Astrocyte (in vitro differentiated cells and primary cell): ENCODE data around the gene USP50. TPM values are rescaled to one million over a fixed set of nuclear protein-coding genes. Genes with fewer than 3 reads are reported as not detected.

Experiments
- DNase-seq: peaks from one replicate; pipeline ENCODE4 v3.0.0-alpha.2; 2010; ENCODE audit warnings: low read depth
- FAIRE-seq: peaks from 2 replicates; lab custom pipeline; 2011; peaks lifted over from hg19 to GRCh38; lab: Jason Lieb, UNC
- H2AFZ ChIP-seq: 2 replicates; pipeline ENCODE4 v1.6.0; 2012; ENCODE audit warnings: low read depth, low read length, inconsistent platforms
- H3K27ac ChIP-seq: 2 replicates; pipeline ENCODE4 v1.5.1; 2011; ENCODE audit warnings: low read depth, low read length, inconsistent platforms
- H3K27me3 ChIP-seq: 2 replicates; pipeline ENCODE4 v1.6.0; 2011; ENCODE audit warnings: low read length, inconsistent platforms; ENCODE audit not compliant: insufficient read depth
- H3K36me3 ChIP-seq: 2 replicates; pipeline ENCODE4 v1.5.1; 2011; ENCODE audit warnings: low read length, inconsistent platforms; ENCODE audit not compliant: insufficient read depth
- H3K4me1 ChIP-seq: 2 replicates; pipeline ENCODE4 v1.5.1; 2011; ENCODE audit warnings: low read length, inconsistent platforms; ENCODE audit not compliant: insufficient read depth
- H3K4me2 ChIP-seq: 2 replicates; pipeline ENCODE4 v1.6.0; 2012; ENCODE audit warnings: low read length, inconsistent platforms
- H3K4me3 ChIP-seq: 2 replicates; pipeline ENCODE4 v1.5.1; 2011; ENCODE audit warnings: low read depth, mild to moderate bottlenecking, low read length, inconsistent platforms; ENCODE audit not compliant: insufficient read depth
- H3K79me2 ChIP-seq: 2 replicates; pipeline ENCODE4 v1.6.0; 2012; ENCODE audit warnings: mild to moderate bottlenecking, low read length, inconsistent platforms; ENCODE audit not compliant: insufficient read depth
- H3K9ac ChIP-seq: 2 replicates; pipeline ENCODE4 v1.6.0; 2012; ENCODE audit warnings: mild to moderate bottlenecking, low read length, inconsistent platforms
- H3K9me3 ChIP-seq: 2 replicates; pipeline ENCODE4 v1.5.1; 2012; ENCODE audit warnings: low read depth, mild to moderate bottlenecking, low read length, inconsistent platforms; ENCODE audit not compliant: insufficient read depth
- H4K20me1 ChIP-seq: 2 replicates; pipeline ENCODE4 v1.6.0; 2012; ENCODE audit warnings: low read length, inconsistent platforms; ENCODE audit not compliant: insufficient read depth
- H3K27ac Mint-ChIP-seq: one replicate; pipeline ENCODE4 v1.8.0; 2021; ENCODE audit warnings: mild to moderate bottlenecking, mixed read lengths; ENCODE audit not compliant: unreplicated experiment
- H3K27me3 Mint-ChIP-seq: one replicate; pipeline ENCODE4 v1.8.0; 2021; ENCODE audit warnings: low read depth, mixed read lengths; ENCODE audit not compliant: unreplicated experiment
- H3K36me3 Mint-ChIP-seq: one replicate; pipeline ENCODE4 v1.8.0; 2021; ENCODE audit warnings: low read depth, mixed read lengths; ENCODE audit not compliant: unreplicated experiment
- H3K4me1 Mint-ChIP-seq: one replicate; pipeline ENCODE4 v1.8.0; 2021; ENCODE audit warnings: low read depth, mixed read lengths; ENCODE audit not compliant: unreplicated experiment
- H3K4me3 Mint-ChIP-seq: one replicate; pipeline ENCODE4 v1.8.0; 2021; ENCODE audit warnings: mild to moderate bottlenecking, moderate library complexity, mixed read lengths; ENCODE audit not compliant: unreplicated experiment
- H3K9me3 Mint-ChIP-seq: one replicate; pipeline ENCODE4 v1.8.0; 2021; ENCODE audit warnings: mild to moderate bottlenecking, mixed read lengths; ENCODE audit not compliant: unreplicated experiment
- EZH2 ChIP-seq: IDR thresholded peaks from 2 replicates; pipeline ENCODE4 v1.6.1; 2012; ENCODE audit warnings: mild to moderate bottlenecking, low read length, inconsistent platforms; ENCODE audit not compliant: insufficient read depth
- total RNA-seq: library from RNA; stranded (reverse); gene quantifications from 2 replicates; pipeline ENCODE4 v1.2.1, GENCODE V29; 2021
- TF ChIP-seq, protein P1 (sequence below): IDR thresholded peaks from 2 replicates; pipeline ENCODE4 v1.5.1; 2011; ENCODE audit warnings: low read depth, mild to moderate bottlenecking, inconsistent platforms, low read length, moderate library complexity; ENCODE audit not compliant: insufficient read depth

USP50 gene
- total RNA-seq, 1 donor from 2014 or later = 0.34 TPM

DNA sequence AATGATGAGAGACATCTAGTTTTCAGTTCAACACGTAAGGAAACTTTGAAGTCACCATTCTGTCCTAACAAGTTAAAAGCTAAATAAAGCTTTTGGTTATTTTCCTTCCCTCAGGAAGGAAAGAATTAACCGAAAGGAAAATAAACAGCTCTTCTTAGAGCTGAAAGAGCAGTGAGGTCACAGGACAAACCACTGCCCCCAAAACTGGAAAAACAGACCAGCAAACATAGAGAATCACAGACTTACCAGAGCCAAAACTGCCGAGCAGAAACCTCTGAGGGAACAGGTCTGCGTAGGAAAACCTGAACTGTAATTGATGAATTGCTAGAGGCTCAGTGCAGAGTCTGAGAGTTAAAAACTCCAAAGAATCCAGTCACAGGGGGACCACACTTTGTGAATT, 14.7 kb downstream of the USP50 start:
- no peak for DNase-seq

DNA sequence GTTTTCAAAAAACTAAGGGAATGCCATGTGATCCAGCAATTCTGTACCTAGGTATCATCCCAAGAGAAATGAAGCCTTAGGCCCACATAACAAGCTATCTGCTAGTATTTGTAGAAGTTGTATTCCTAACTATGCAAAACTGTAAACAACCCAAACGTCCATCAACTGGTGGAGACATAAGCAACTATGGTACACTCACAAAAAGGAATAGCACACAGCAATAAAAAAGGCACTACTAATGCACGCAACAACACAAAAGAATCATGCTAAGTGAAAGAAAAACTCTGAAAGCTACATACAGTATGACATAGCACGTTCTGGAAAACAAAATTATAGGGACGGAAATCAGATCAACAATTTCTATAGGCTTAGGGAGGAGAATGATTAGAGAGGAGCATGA, 15.3 kb downstream of the USP50 start:
- no peak overlapping the region for H3K4me2 ChIP-seq
- FAIRE-seq (no peak), DNase-seq (no peak)
- H3K27me3 Mint-ChIP-seq = no peaks in the 10 kb centered on the region
- H3K4me1 ChIP-seq = no peaks in the 10 kb centered on the region
- no peaks in the 10 kb centered on the region for H4K20me1 ChIP-seq
- no peak overlapping the region for H2AFZ ChIP-seq
- H3K9me3 ChIP-seq = no peaks in the 10 kb centered on the region
- TF ChIP-seq EZH2 = no peak
- TF ChIP-seq, protein P1, sequence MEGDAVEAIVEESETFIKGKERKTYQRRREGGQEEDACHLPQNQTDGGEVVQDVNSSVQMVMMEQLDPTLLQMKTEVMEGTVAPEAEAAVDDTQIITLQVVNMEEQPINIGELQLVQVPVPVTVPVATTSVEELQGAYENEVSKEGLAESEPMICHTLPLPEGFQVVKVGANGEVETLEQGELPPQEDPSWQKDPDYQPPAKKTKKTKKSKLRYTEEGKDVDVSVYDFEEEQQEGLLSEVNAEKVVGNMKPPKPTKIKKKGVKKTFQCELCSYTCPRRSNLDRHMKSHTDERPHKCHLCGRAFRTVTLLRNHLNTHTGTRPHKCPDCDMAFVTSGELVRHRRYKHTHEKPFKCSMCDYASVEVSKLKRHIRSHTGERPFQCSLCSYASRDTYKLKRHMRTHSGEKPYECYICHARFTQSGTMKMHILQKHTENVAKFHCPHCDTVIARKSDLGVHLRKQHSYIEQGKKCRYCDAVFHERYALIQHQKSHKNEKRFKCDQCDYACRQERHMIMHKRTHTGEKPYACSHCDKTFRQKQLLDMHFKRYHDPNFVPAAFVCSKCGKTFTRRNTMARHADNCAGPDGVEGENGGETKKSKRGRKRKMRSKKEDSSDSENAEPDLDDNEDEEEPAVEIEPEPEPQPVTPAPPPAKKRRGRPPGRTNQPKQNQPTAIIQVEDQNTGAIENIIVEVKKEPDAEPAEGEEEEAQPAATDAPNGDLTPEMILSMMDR = no peak
- H3K27ac Mint-ChIP-seq = no peak overlapping the region
- H3K36me3 ChIP-seq = no peaks in the 10 kb centered on the region
- no peaks in the 10 kb centered on the region for H3K36me3 Mint-ChIP-seq
- no peak overlapping the region for H3K9ac ChIP-seq
- no peaks in the 10 kb centered on the region for H3K79me2 ChIP-seq
- H3K4me1 Mint-ChIP-seq = no peaks in the 10 kb centered on the region
- H3K27ac ChIP-seq = no peak overlapping the region
- H3K4me3 Mint-ChIP-seq = no peak overlapping the region
- H3K27me3 ChIP-seq = no peaks in the 10 kb centered on the region
- no peaks in the 10 kb centered on the region for H3K9me3 Mint-ChIP-seq
- no peak overlapping the region for H3K4me3 ChIP-seq

More for the DNA sequence above, 14.7 kb downstream of the USP50 start:
- Mint-ChIP-seq H3K27me3 (no peaks in the 10 kb centered on the region), H3K36me3 (no peaks in the 10 kb centered on the region), H3K9me3 (no peaks in the 10 kb centered on the region), H3K4me3 (no peak overlapping the region), H3K27ac (no peak overlapping the region), H3K4me1 (no peaks in the 10 kb centered on the region)
- Histone ChIP-seq H3K27ac (no peak overlapping the region), H3K36me3 (no peaks in the 10 kb centered on the region), H3K79me2 (no peaks in the 10 kb centered on the region), H3K9ac (no peak overlapping the region), H3K4me2 (no peak overlapping the region), H3K27me3 (no peaks in the 10 kb centered on the region), H3K4me3 (no peak overlapping the region), H2AFZ (no peak overlapping the region), H4K20me1 (no peaks in the 10 kb centered on the region), H3K4me1 (no peaks in the 10 kb centered on the region), H3K9me3 (no peaks in the 10 kb centered on the region)
- FAIRE-seq = no peak
- TF ChIP-seq EZH2 = no peak
- TF ChIP-seq, protein P1 = no peak

DNA sequence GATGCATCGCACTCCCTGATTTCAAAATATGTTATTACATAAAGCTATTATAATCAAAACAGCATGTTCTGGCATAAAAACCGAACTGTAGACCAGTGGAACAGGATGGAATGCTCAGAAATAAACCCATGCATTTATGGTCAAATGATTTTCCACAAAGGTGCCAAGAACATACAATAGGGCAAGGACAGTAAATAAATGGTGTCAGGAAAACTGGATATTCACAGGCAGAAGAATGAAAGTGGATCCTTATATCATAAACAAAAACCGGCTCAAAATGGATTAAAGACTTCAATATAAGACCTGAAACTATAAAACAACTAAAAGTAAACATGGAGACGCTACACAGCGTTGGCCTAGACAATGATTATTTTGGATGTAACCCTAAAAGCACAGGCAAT, 22.6 kb downstream of the USP50 start:
- Histone ChIP-seq H3K4me3 (no peak overlapping the region), H3K27ac (no peak overlapping the region), H3K27me3 (no peaks in the 10 kb centered on the region), H3K4me2 (no peak overlapping the region), H3K9ac (no peak overlapping the region), H3K36me3 (no peaks in the 10 kb centered on the region), H3K9me3 (no peaks in the 10 kb centered on the region), H2AFZ (no peak overlapping the region), H4K20me1 (no peaks in the 10 kb centered on the region), H3K79me2 (no peaks in the 10 kb centered on the region), H3K4me1 (no peaks in the 10 kb centered on the region)
- Mint-ChIP-seq H3K27ac (no peak overlapping the region), H3K9me3 (peaks cover 2% of the 10 kb centered on the region), H3K36me3 (no peaks in the 10 kb centered on the region), H3K27me3 (peaks cover 2% of the 10 kb centered on the region), H3K4me3 (no peak overlapping the region), H3K4me1 (no peaks in the 10 kb centered on the region)
- DNase-seq (no peak), FAIRE-seq (no peak)
- no peak for TF ChIP-seq EZH2
- TF ChIP-seq, protein P1 = no peak
